Measurements from ENCODE around the gene JAM3. TPM values are rescaled to one million over a fixed set of nuclear protein-coding genes. Genes with fewer than 3 reads are reported as not detected.

Gene JAM3
- total RNA-seq, 1 donor from 2014 or later = 50.3 TPM

GRCh38 chr11:134024420-134025081 lies 44.3 kb upstream of the JAM3 start:
- Mint-ChIP-seq H3K36me3 (no peaks in the 10 kb centered on the region), H3K4me1 (ENCODE audit: unreplicated experiment) (peaks cover 15% of the 10 kb centered on the region), H3K4me3 (no peak overlapping the region), H3K27me3 (peaks cover 56% of the 10 kb centered on the region), H3K9me3 (no peaks in the 10 kb centered on the region), H3K27ac (no peak overlapping the region)
- DNase-seq (ENCODE audit: extremely low spot score, unreplicated experiment) = no peak
- TF ChIP-seq CTCF (conservative IDR thresholded peaks at IDR 0.05) = no peak

- no peaks in the 10 kb centered on the region for H3K9me3 Mint-ChIP-seq
- DNase-seq (ENCODE audit: extremely low spot score, unreplicated experiment) = no peak
- no peak overlapping the region for H3K27ac Mint-ChIP-seq
- peaks cover 15% of the 10 kb centered on the region for H3K4me1 Mint-ChIP-seq (ENCODE audit: unreplicated experiment)
- no peak for TF ChIP-seq CTCF (conservative IDR thresholded peaks at IDR 0.05)
- no peaks in the 10 kb centered on the region for H3K36me3 Mint-ChIP-seq
- H3K4me3 Mint-ChIP-seq = no peak overlapping the region
- H3K27me3 Mint-ChIP-seq = peaks cover 53% of the 10 kb centered on the region
Measured at GRCh38 chr11:134025082-134025429, 43.8 kb upstream of the JAM3 start.

GRCh38 chr11:134026655-134027343 lies 42.1 kb upstream of the JAM3 start:
- no peak overlapping the region for H3K4me3 Mint-ChIP-seq
- H3K27me3 Mint-ChIP-seq = peaks cover 65% of the 10 kb centered on the region
- H3K27ac Mint-ChIP-seq = peak overlapping the region; percentile 48
- H3K4me1 Mint-ChIP-seq (ENCODE audit: unreplicated experiment) = peaks cover 19% of the 10 kb centered on the region
- no peaks in the 10 kb centered on the region for H3K9me3 Mint-ChIP-seq
- H3K36me3 Mint-ChIP-seq = no peaks in the 10 kb centered on the region
- DNase-seq (ENCODE audit: extremely low spot score, unreplicated experiment) = no peak
- TF ChIP-seq CTCF (conservative IDR thresholded peaks at IDR 0.05) = no peak

GRCh38 chr11:134027671-134028070 lies 41.2 kb upstream of the JAM3 start:
- H3K27me3 Mint-ChIP-seq = peaks cover 70% of the 10 kb centered on the region
- H3K9me3 Mint-ChIP-seq = no peaks in the 10 kb centered on the region
- no peak overlapping the region for H3K4me3 Mint-ChIP-seq
- no peak for DNase-seq (ENCODE audit: extremely low spot score, unreplicated experiment)
- TF ChIP-seq CTCF (conservative IDR thresholded peaks at IDR 0.05) = no peak
- H3K27ac Mint-ChIP-seq = no peak overlapping the region
- H3K4me1 Mint-ChIP-seq (ENCODE audit: unreplicated experiment) = peaks cover 24% of the 10 kb centered on the region
- no peaks in the 10 kb centered on the region for H3K36me3 Mint-ChIP-seq

GRCh38 chr11:134028368-134028920 lies 40.4 kb upstream of the JAM3 start:
- Mint-ChIP-seq H3K4me1 (ENCODE audit: unreplicated experiment) (peaks cover 27% of the 10 kb centered on the region), H3K36me3 (no peaks in the 10 kb centered on the region), H3K9me3 (no peaks in the 10 kb centered on the region), H3K4me3 (no peak overlapping the region), H3K27me3 (peaks cover 70% of the 10 kb centered on the region), H3K27ac (no peak overlapping the region)
- no peak for DNase-seq (ENCODE audit: extremely low spot score, unreplicated experiment)
- TF ChIP-seq CTCF (conservative IDR thresholded peaks at IDR 0.05) = no peak
